ENCODE data around the gene EPHA7. TPM values are rescaled to one million over a fixed set of nuclear protein-coding genes. Genes with fewer than 3 reads are reported as not detected.

Gene EPHA7
- total RNA-seq, 1 experiment from 2014 or later = 9.5 TPM

GRCh38 chr6:93293872-93294271 is 125.5 kb downstream of the EPHA7 start:
- H4K20me1 ChIP-seq (ENCODE audit: control insufficient read depth, insufficient read depth, insufficient read length) = no peaks in the 10 kb centered on the region
- H2BK20ac ChIP-seq (ENCODE audit: low read depth, low read length, poor library complexity, severe bottlenecking) = no peak overlapping the region
- no peak overlapping the region for H3K4me3 Mint-ChIP-seq
- H3K56ac ChIP-seq (ENCODE audit: insufficient read length, low read depth, low read length) = no peak overlapping the region
- no peaks in the 10 kb centered on the region for H3K79me2 ChIP-seq (ENCODE audit: insufficient read depth, low read length)
- no peak overlapping the region for H3K18ac ChIP-seq (ENCODE audit: insufficient read length, low read depth, low read length)
- no peak overlapping the region for H3K4me2 ChIP-seq (ENCODE audit: insufficient read depth, insufficient read length, low read length)
- H3K4me1 ChIP-seq (ENCODE audit: insufficient read depth, low read length) = no peaks in the 10 kb centered on the region
- H2AK5ac ChIP-seq (ENCODE audit: insufficient read length, low read length) = no peak overlapping the region
- H4K8ac ChIP-seq (replicated peaks; ENCODE audit: insufficient read length, low read depth, low read length) = no peak overlapping the region
- no peaks in the 10 kb centered on the region for H3K9me3 ChIP-seq (ENCODE audit: control insufficient read depth, low read depth, low read length)
- no peak overlapping the region for H2BK15ac ChIP-seq (ENCODE audit: low read depth, low read length)
- H3K36me3 Mint-ChIP-seq (ENCODE audit: insufficient read depth in 1 of 3, low read depth in 3 of 3) = no peaks in the 10 kb centered on the region
- WGBS (ENCODE audit: extremely low coverage, insufficient read length, low lambda C conversion rate) = no CpG with 5 or more reads among the region's 6 CpGs
- no peaks in the 10 kb centered on the region for H3K27me3 Mint-ChIP-seq (ENCODE audit: low read depth)
- H4K91ac ChIP-seq (ENCODE audit: insufficient read length, low read depth, low read length) = no peak overlapping the region
- no peak for TF ChIP-seq CTCF (conservative IDR thresholded peaks at IDR 0.05)
- no peak overlapping the region for H3K14ac ChIP-seq (ENCODE audit: insufficient read depth, low read length)
- H4K5ac ChIP-seq (ENCODE audit: insufficient read length, low read depth, low read length) = no peak overlapping the region
- H3K4ac ChIP-seq (ENCODE audit: low read depth, low read length) = no peak overlapping the region
- H3K9ac ChIP-seq (ENCODE audit: extremely low read depth, insufficient read length, low read length) = no peak overlapping the region
- no peaks in the 10 kb centered on the region for H3K23me2 ChIP-seq (ENCODE audit: insufficient read length, low read depth, low read length, poor library complexity, severe bottlenecking)
- H3K9me3 Mint-ChIP-seq = no peaks in the 10 kb centered on the region
- H2AFZ ChIP-seq (ENCODE audit: low read length) = no peak overlapping the region
- H3K79me1 ChIP-seq (ENCODE audit: insufficient read depth, low read depth, low read length, poor library complexity, severe bottlenecking) = no peaks in the 10 kb centered on the region
- H2BK12ac ChIP-seq (ENCODE audit: insufficient read length, low read depth, low read length) = no peak overlapping the region
- DNase-seq = no peak
- H3K4me1 Mint-ChIP-seq = no peaks in the 10 kb centered on the region
- no peak overlapping the region for H2BK120ac ChIP-seq (ENCODE audit: low read depth, low read length, poor library complexity, severe bottlenecking)
- no peak overlapping the region for H3K27ac Mint-ChIP-seq
- H2BK5ac ChIP-seq (ENCODE audit: insufficient read length, low read length) = no peak overlapping the region
- H3K23ac ChIP-seq (ENCODE audit: insufficient read length, low read depth, low read length) = no peak overlapping the region
- no peak overlapping the region for H3T11ph ChIP-seq (ENCODE audit: low read length)
- no peaks in the 10 kb centered on the region for H3K27me3 ChIP-seq (ENCODE audit: insufficient read depth, low read length)
- no peak overlapping the region for H3K27ac ChIP-seq (ENCODE audit: insufficient read length, low read depth, low read length)

Measured in H9 (cell line).